Astrocyte (in vitro differentiated cells and primary cell): ENCODE results near the gene LRRFIP1.

ENCODE experiments used
- EZH2 ChIP-seq: IDR thresholded peaks from 2 replicates; pipeline ENCODE4 v1.6.1; 2012; ENCODE audit warnings: mild to moderate bottlenecking, low read length, inconsistent platforms; ENCODE audit not compliant: insufficient read depth
- TF ChIP-seq, protein P1 (sequence below): IDR thresholded peaks from 2 replicates; pipeline ENCODE4 v1.5.1; 2011; ENCODE audit warnings: low read depth, mild to moderate bottlenecking, inconsistent platforms, low read length, moderate library complexity; ENCODE audit not compliant: insufficient read depth

- TF ChIP-seq EZH2, result no peak
- TF ChIP-seq, protein P1, sequence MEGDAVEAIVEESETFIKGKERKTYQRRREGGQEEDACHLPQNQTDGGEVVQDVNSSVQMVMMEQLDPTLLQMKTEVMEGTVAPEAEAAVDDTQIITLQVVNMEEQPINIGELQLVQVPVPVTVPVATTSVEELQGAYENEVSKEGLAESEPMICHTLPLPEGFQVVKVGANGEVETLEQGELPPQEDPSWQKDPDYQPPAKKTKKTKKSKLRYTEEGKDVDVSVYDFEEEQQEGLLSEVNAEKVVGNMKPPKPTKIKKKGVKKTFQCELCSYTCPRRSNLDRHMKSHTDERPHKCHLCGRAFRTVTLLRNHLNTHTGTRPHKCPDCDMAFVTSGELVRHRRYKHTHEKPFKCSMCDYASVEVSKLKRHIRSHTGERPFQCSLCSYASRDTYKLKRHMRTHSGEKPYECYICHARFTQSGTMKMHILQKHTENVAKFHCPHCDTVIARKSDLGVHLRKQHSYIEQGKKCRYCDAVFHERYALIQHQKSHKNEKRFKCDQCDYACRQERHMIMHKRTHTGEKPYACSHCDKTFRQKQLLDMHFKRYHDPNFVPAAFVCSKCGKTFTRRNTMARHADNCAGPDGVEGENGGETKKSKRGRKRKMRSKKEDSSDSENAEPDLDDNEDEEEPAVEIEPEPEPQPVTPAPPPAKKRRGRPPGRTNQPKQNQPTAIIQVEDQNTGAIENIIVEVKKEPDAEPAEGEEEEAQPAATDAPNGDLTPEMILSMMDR, result no peak
These were observed 109.9 kb downstream of the LRRFIP1 start for GRCh38 chr2:237737196-237737865.
